Activated CD4-positive, CD25-positive, alpha-beta regulatory T cell (primary cell): ENCODE data around the gene CEBPZOS.
"Not testable (repeated sequence)": the region's sequence is repeated elsewhere in the genome, so short reads cannot be mapped to it uniquely, and the experiment has no call there.

ENCODE experiments used
- DNase-seq, 4 experiments: peaks; one replicate each; lab custom pipeline; 2025; lab: John Stamatoyannopoulos, UW

Gene CEBPZOS

DNA sequence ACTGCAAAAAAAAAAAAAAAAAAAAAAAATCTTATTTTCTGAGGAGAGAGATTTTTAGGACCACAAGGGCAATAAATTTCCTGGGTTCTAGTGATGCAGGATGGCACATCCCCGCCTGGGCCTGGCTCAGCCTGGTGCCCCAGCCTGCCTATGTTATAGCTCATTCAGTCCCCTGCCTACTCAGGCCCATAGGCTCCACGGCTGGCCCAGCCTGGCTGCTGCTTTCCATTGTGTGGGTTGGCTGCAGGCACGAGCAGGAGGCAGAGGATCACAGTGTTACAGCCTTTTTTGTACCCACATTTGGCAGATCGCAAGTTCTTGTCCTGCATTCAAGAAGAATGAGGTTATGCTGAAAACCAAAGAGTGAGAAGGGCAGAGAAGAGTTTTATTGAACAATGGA is 5.0 kb upstream of the CEBPZOS start:
- DNase-seq = no peak

DNA sequence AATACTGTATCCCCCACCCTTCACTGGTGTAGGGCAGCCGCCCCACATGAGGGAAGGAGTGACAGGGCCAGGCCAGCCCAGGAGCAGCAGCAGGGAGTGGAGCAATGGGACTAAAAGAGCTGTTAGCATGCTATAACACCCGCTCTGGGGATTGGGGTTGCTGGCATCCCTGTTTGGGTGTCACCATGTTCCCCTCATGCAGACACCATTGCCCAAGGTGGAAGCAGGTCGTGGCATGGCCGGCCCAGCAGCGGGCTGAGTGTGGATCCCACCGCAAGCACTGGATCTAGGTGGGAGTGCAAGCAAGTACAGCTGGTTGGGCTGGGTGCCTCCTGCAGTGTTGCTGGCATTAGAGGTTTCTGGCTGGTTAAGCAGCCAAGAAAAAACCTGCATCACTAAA is 4.5 kb upstream of the CEBPZOS start:
- DNase-seq = no peak

DNA sequence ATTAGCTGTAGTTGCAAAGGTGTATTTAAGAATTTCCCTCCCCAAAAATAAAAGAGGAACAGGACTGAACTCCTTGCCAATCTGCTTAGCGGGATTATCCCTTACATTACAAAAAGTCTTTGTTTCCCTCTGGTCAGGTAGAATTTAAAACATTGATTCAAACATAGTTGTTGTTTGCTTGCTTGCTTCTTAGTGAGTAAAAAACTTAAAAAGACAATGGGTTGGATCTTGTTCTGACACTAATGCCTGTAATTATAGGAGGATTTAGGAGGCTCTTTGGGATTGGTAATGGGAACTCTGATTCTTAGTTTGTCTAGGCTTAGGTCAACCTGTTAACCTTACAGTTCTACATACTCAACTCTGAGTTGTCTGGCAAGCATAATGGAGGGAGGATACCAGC is 3.7 kb upstream of the CEBPZOS start:
- no peak for DNase-seq

DNA sequence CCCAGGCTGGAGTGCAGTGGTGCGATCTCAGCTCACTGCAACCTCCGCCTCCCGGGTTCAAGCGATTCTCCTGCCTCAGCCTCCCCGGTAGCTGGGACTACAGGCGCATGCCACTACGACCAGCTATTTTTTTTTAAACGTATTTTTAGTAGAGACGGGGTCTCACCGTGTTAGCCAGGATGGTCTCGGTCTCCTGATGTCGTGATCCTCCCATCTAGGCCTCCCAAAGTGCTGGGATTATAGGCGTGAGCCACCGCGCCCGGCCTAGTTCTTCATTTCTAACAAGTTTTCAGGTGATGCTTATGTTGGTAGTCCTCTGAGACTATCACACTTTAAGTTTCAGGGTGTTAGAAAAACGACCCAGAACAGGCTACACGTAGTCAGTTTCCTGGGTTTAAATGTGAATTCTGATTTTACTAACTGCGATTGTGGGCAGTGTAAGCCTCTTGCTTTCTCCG is 405 bp upstream of the CEBPZOS start:
- not testable (repeated sequence) for DNase-seq

DNA sequence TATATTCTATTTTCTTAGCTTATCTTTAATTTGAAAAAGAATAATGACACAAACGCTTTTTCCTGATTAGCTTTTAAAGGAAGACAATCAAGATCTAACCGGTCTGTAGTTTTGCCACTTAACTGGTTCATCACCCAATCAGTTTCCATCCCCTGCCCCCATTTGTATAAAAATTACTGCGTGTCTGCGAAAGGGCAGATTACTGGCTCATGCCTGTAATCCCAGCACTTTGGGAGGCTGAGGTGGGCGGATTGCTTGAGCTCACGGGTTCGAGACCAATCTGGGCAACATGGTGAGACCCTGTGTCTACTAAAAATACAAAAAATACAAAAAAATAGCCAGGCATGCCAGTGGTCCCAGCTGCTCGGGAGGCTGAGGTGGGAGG is 2.4 kb downstream of the CEBPZOS start:
- no peak for DNase-seq

DNA sequence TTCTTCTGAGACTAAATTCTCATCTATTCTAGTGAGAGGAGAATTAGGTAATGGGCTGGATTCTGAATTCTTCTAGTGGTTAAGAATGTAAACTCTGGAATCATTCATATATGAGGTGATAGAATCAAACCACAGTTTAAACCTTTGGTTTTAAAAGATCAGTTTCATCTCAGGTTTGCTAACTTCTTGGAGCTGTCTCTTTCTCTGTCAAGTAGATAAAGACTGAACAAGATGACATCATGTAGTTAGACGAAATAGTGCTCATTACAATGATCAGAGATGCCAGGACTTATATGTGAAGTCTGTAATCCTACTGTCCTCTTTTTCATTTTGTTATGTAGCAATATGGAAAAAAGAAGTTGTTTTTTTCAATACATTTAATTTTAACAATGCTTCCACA is 4.9 kb downstream of the CEBPZOS start:
- no peak for DNase-seq

DNA sequence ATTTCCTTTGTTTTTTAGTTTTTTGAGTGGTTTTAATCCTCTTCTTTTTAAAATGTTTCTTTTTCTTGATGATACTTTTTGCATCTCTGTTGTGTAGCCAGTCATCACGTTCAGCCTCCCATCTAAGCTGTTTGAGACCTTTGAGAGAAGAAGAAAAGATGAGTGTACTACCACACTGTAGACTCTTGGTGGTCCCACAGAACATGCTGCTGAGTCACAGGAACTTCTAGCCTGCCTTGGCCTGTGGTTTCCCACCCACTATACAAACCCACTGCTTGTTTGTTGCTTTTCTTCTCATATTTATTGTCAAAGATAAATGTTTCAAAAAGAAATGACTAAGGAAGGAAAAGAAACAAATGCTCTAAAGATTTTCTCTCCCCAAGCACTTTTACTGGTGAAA is 5.5 kb downstream of the CEBPZOS start:
- no peak for DNase-seq

DNA sequence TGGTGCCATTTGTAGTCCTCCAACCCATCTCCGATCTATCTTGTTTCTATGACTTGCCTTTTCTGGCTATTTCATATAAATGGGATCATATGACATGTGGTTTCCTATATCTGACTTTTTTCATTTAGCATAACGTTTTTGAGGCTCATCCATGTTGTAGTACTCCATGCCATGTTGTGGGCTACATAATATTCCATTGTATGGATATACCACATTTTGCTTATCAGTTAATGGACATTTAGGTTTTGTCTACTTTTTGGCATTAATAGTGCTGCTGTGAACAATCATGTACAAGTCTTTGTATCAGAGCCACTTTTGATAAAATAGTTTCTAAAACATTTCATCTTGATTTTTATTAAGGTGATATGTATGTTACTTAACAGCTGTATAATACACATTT is 7.4 kb downstream of the CEBPZOS start:
- no peak for DNase-seq

DNA sequence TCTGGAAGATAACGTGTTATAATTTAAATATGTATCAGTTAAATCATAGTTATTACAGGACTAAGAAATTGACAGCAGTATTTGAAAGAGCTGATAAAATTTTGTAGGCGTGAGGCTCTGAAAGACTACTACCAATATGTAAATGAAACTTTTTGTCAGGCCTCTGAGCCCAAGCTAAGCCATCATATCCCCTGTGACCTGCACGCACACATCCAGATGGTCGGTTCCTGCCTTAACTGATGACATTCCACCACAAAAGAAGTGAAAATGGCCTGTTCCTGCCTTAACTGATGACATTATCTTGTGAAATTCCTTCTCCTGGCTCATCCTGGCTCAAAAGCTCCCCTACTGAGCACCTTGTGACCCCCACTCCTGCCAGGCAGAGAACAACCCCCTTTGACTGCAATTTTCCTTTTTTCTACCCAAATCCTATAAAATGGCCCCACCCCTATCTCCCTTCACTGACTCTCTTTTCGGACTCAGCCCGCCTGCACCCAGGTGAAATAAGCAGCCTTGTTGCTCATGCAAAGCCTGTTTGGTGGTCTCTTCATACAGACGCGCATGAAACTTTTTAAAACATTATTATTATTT is 8.9 kb downstream of the CEBPZOS start:
- not testable (repeated sequence) for DNase-seq

DNA sequence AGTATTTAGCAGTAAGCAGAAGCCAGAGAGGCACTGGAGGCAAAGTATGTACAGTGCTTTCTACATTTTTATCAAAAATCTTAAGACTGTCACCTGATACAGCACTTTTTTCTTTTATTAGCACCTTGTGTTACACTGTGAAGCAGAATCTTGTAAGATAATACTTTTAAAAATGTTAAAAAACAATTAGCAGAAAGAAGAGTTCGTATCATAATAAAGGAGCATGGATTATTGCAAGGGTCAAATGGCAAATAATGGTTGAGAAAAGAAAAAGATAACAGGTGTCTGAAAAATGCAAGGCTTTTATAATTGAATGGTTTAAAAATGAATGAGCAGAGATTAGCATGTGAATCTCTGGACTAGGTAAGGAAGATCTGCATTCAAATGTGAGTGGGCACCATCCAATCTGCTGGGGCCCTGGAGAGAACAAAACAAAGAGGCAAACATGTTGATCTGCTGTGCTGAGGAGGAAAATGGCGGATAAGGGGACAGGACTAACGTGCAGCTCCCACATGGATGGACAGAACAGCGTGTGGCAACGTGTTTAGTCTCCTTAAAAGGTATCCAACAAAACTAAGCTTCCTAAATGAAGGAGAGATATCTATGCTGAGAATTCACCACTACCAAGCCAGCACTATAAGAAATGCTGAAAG is 9.5 kb downstream of the CEBPZOS start:
- DNase-seq = no peak

DNA sequence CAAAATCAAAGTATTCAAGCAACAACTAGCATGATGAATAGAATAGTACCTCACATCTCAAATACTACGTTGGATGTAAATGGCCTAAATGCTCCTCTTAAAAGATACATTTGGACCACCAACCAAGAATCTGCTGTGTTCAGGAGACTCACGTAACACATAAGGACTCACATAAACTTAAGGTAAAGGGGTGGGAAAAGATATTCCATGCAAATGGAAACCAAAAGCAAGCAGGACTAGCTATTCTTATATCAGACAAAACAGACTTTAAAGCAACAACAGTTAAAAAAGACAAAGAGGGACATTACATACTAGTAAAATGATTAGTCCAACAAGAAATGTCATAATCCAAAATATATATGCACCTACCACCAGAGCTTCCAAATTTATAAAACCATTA is 10.5 kb downstream of the CEBPZOS start:
- DNase-seq = not testable (repeated sequence)

DNA sequence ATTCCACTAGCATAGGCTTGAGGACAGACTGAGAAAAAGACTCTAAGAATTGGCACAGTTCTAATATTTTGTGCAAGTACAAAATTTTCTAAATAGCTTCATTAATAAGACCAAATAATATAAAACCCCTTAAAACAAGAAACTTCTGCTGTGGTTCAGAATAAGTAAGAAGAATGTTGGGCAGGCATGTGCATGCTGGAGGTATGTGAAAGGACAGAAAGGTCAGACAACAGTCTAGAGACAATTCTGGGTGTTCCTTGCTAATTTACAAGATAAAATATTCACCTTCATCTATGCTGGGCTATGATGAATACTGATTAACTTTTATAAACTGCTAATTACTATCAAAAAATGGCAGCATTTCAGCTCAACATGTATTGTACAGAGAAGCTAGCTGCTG is 14.9 kb downstream of the CEBPZOS start:
- no peak for DNase-seq

DNA sequence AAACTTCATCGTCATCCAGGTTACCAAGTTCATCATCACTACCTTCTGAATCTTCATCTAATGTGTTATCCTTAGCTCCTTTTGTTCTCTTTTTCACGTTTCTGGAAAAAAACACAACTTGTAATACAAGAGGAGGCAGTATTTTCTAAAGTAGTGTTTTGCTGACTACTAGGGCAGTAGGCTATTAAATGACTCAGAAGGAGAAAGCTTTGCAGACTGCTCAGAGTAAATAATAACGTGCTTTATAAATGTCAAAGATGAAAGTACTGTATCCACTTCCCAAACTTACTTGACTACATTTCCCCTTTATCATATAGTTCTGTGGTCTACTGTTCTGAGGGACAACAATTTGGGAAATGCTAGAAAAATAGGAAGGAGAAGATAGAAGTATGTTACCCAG is 15.6 kb downstream of the CEBPZOS start:
- no peak for DNase-seq

DNA sequence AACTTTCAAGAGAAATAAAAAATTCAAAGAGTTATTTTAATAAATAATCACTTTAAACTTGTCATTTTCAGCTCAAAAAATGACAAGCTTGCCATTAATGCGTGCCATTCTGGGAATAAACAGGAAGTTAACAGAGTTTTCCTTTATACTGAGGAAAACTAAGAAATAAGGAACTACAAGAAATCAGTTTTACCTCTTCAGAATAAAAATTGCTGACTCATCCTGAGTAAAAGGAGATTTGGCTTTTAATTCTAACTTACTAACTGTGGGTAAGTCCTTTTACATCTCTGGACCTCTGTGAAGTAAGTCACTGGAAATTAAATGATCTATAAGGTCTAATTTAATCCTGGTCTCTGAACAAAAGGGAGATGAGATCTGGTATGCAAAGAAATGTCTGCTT is 19.0 kb downstream of the CEBPZOS start:
- DNase-seq = no peak

DNA sequence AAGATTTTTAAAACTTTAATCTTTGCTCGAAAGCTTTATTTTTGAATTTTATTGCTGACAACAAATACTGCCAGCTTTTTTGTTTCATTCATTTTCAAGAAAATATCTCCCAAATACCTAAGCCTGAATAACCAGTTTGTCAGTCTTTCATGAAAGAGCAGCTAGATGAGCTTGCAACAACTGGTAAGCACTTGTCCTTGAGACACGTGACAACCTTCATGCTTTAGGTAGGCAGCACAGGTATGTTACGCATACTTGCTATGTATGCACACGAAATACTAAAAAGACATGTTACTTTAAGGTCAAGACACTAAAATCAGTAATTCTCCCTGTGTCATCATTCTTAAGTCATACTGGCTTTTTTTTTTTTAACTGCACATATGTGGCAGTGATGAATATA is 22.8 kb downstream of the CEBPZOS start:
- DNase-seq = no peak

DNA sequence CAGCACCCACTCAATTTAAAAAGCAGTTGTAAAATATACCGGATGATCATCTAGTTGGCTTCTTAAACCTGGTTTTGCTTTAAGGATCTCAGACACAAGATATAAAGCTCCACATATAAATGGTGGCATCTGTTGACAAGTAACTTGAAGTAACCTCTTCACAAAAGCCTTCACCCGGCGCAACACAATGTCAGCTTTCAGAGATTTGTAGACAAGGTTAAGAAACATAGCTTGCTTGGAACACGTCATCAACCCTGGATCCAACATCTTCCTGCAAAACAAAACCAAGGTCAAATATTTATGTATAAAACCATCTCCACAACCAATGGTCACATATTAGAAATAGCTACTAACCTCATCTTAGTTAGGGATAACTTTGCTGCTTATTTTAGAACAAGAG is 26.8 kb downstream of the CEBPZOS start:
- DNase-seq = no peak

DNA sequence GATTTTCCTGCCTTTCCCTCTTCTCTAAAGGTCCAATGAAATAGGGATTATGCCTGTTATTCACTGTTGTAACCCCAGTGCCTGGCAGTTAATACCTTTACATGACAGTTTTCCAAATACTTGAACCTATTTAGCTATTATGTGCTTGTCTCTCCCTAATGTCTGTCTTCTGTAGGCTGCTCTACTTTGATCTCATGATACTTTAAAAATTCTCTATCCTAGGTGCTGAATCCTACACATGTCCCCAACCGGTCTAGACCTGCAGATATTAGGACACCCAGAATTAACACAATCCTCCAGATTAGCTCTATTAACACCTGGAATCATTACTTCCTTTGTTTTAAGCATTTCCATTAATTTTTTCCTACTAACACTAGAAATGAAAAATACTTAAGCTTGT is 27.8 kb downstream of the CEBPZOS start:
- no peak for DNase-seq

DNA sequence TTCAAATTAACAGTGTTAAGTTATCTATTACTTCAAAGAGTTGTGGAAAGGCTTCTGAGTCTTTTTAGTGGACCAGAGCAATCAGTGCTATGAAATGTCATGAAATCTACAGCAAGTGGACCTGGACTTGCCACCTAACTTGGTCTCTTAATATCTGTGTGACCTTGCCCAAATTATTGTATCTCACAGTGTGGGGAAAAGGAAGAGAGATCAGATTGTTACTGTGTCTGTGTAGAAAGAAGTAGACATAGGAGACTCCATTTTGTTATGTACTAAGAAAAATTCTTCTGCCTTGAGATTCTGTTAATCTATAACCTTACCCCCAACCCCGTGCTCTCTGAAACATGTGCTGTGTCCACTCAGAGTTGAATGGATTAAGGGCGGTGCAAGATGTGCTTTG is 28.8 kb downstream of the CEBPZOS start:
- DNase-seq = not testable (repeated sequence)

DNA sequence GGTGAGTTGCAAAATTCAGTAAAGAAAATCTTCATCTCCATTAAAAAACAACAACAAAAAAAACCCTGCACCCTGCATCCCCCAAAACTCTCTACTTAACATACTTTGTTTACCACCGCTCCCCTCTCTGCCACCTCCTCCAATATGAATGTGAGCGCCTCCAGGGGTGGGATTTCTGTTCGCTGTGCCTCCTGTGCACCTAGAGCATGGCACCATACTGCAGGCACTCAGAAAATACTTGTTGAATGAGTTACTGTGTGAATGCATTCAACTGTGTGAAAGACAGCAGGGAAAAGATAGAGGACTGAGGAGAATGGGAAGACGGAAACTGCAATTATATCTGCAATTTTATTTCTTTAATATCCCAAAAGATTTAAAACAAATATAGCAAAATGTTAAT is 30.6 kb downstream of the CEBPZOS start:
- no peak for DNase-seq

DNA sequence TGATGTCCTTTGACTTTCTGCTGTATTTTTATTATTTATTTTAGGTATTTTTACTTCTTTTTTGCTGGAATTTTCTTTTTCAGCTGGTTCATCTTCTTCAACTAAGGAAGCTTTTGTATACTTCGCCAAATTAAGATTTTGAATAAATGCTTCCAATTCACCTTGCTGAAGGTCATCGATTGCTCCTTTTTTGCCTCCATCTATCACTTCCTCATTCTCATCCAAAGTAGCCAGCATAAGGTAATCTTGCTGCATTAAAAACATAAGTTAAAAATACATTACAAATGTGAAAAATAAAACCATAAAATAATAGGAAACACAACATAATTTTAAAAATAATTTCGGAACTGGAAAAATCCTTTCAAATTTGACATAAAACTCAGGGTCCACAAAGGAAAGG is 32.5 kb downstream of the CEBPZOS start:
- DNase-seq = no peak

DNA sequence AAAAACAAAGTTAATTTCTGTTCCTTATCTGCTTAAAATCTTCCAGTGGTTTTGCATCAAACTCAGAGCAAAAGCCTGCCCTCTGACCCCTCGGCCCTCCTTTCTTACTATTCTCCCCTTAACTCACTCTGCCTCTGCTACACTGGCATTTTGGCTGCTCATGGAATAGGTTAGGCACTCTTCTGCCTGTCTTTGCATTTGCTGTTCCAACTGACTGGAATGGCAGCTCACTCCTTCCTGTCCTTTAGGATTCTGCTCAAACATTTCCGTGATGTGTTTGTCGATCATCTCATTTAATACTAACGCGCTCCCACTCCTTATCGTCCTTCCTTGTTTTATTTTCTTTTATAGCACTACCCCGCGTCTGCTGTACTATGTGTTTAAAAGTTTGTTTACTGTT is 34.3 kb downstream of the CEBPZOS start:
- no peak for DNase-seq

DNA sequence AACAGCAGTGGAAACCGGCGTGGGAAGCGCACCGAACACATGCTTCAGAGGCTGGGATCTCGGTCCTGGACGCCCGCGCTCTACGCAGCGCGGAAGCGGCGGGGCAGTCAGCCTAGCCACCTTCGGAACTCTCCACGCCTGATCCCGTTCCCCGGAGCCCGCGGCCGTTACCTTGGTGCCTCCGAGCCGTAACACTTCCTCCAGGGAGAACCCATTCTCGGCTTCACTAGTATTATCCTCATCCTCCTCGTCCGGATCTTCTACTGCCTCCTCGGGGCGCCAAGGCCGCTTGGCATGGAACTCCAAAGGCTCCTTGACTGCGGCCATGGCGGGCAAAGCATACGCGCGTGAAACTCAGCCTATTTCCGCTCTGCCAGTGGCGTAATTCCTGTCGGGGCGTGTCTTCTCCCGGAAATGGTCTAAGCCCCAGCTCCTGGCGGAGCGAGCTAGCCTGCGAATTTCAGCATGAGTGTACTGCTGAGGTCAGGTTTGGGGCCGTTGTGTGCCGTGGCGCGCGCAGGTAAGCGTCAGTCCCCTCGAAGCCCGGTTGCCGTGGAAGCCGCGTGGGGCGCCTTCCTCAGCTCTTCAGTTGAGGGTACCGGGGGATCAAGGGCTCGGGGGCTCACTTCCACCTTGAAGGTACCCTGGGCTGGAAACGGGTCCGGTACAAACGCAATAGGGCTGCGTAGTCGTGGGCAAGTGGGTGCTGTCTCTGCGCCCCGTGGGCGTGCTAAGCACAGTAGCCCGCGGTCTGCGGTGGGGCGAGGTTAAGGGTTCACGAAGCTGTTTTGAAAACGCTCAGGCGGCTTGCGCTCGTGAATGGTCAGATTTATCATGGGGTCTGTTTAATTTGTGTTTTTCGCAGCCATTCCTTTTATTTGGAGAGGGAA is 35.2 kb downstream of the CEBPZOS start, which contains the start of the genes CEBPZ and NDUFAF7:
Gene CEBPZ, minus strand, starts transcription at position 356 of the 890 bp plus-strand sequence. Its CDS starts 29 bp downstream, at position 327.
Gene NDUFAF7, plus strand, starts transcription at position 418 of the 890 bp plus-strand sequence. Its CDS starts 48 bp downstream, at position 466.
- DNase-seq = peak; percentile 64 to 80 (median 70)
